ENCODE measurements around the gene CSRP1.

GRCh38 chr1:201473296-201473695, 33.6 kb downstream of the CSRP1 start:
- TF ChIP-seq FOXP2 (optimal IDR thresholded peaks at IDR 0.05; ENCODE audit: borderline replicate concordance, extremely low read depth, extremely low read length, insufficient read depth) (no peak), REST (IDR thresholded peaks at IDR 0.05; ENCODE audit: insufficient read depth in 1 of 2, low read depth in 2 of 2, low read length in 2 of 2) (no peak), POLR2AphosphoS5 (IDR thresholded peaks at IDR 0.05; ENCODE audit: low read depth, low read length) (no peak)
